ENCODE measurements around the gene KRT83. TPM values are rescaled to one million over a fixed set of nuclear protein-coding genes. Genes with fewer than 3 reads are reported as not detected.
A peak's percentile ranks its signal among the peaks of the same experiment; 100 is the strongest.
"Not testable (repeated sequence)": the region's sequence is repeated elsewhere in the genome, so short reads cannot be mapped to it uniquely, and the experiment has no call there.

KRT83 gene
- total and polyA plus RNA-seq, 4 experiments from 2014 or later = not detected

DNA sequence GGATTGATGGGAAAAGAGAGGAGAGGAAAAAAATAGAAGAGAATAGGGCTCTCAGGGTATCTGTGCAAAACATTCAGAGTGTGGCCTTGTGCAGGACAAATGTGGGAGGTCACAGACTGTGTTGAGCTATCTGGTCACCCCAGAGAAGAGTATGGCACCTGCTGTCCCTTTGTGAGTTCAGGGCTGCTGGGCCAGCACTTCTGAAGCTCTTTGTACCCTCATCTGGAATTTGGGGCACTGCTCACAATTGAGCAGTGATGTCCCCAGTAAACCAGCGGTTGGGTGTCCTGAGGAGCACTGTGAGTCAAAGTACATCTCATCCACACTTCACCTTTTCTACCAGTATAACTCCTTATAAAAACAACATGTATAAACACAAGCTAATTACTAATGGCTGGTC is 27.3 kb downstream of the KRT83 start:
- Mint-ChIP-seq H3K4me3 (no peak overlapping the region), H3K4me1 (peaks cover 0 to 2% (median 0%) of the 10 kb centered on the region in 4 donors), H3K27ac (no peak overlapping the region), H3K36me3 (no peaks in the 10 kb centered on the region), H3K9me3 (no peaks in the 10 kb centered on the region), H3K27me3 (peaks cover 13 to 17% of the 10 kb centered on the region in 2 donors)
- Histone ChIP-seq H3K4me3 (ENCODE audit: low read length in 2 of 2) (no peak overlapping the region), H3K27me3 (ENCODE audit: insufficient read depth, low read length) (no peaks in the 10 kb centered on the region), H3K9me3 (ENCODE audit: control insufficient read depth in 1 of 2, low read length in 2 of 2) (no peaks in the 10 kb centered on the region), H3K4me1 (ENCODE audit: insufficient read depth, low read length) (no peaks in the 10 kb centered on the region), H3K27ac (ENCODE audit: low read depth, low read length) (no peak overlapping the region), H3K36me3 (ENCODE audit: insufficient read depth, low read length) (no peaks in the 10 kb centered on the region)
- no peak for DNase-seq
- intact Hi-C loops (cut with micrococcal nuclease) = no loop called here
- ChIA-PET CTCF (ENCODE audit: partially characterized antibody) (interaction anchor here (0.7 to 2.5 kb wide), 3 partner anchors 10 to 1344 kb away, joined by 3 to 22 read pairs (median 4); no protein-coding TSS in a partner anchor), POLR2A (ENCODE audit: partially characterized antibody) (no interaction called here)

DNA sequence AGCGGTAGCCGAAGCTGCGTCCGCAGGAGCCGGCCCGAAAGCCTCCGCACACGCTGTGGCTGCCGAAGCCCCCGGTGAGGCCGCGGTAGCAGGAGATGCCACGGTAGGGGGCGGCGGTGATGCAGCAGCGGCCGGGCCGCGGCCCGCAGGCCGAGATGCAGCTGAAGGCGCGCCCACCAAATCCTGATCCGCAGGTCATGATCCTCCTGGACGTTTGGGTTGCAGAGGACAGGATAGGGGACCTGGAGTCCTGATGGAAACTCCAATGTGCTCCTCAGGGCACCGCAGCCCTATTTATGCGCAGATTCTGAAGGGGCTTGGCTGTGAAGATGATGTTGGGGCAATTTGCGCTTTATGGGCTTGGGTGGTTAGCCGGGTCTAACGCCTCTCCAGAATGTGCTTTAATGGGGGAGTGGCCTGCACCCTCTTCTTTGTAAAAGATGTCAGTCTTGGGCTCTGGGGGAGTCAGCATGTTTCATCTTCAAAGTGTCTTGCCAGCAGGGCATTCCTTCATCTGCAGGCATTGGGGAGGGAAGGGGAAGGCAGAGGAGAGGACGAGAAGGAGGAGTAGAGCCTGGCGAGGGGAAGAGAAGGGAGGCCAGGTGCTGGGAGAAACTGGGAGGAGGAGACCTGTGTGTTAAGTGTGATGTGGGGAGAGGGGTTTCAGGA is 29.8 kb downstream of the KRT83 start, which contains the start of gene KRT81:
Gene KRT81 (minus strand): TSS at position 268 of the 669 bp plus-strand sequence. CDS start 69 bp downstream, at position 199.
- H3K4me1 Mint-ChIP-seq = peaks cover 0 to 2% (median under 1%) of the 10 kb centered on the region in 4 donors
- no peaks in the 10 kb centered on the region for H3K36me3 Mint-ChIP-seq
- intact Hi-C loops (cut with micrococcal nuclease) = no loop called here
- no peak for DNase-seq
- Histone ChIP-seq H3K4me1 (ENCODE audit: insufficient read depth, low read length) (no peaks in the 10 kb centered on the region), H3K4me3 (ENCODE audit: low read length in 2 of 2) (no peak within 1 kb of the TSS), H3K27ac (ENCODE audit: low read depth, low read length) (no peak within 1 kb of the TSS), H3K36me3 (ENCODE audit: insufficient read depth, low read length) (no peaks in the 10 kb centered on the region), H3K27me3 (ENCODE audit: insufficient read depth, low read length) (no peaks in the 10 kb centered on the region), H3K9me3 (ENCODE audit: control insufficient read depth in 1 of 2, low read length in 2 of 2) (no peaks in the 10 kb centered on the region)
- no peak within 1 kb of the TSS for H3K27ac Mint-ChIP-seq
- no peaks in the 10 kb centered on the region for H3K9me3 Mint-ChIP-seq
- no peak within 1 kb of the TSS for H3K4me3 Mint-ChIP-seq
- H3K27me3 Mint-ChIP-seq = peaks cover 12 to 16% of the 10 kb centered on the region in 2 donors
- POLR2A ChIA-PET (ENCODE audit: partially characterized antibody) = no interaction called here
- CTCF ChIA-PET (ENCODE audit: partially characterized antibody) = no interaction called here

DNA sequence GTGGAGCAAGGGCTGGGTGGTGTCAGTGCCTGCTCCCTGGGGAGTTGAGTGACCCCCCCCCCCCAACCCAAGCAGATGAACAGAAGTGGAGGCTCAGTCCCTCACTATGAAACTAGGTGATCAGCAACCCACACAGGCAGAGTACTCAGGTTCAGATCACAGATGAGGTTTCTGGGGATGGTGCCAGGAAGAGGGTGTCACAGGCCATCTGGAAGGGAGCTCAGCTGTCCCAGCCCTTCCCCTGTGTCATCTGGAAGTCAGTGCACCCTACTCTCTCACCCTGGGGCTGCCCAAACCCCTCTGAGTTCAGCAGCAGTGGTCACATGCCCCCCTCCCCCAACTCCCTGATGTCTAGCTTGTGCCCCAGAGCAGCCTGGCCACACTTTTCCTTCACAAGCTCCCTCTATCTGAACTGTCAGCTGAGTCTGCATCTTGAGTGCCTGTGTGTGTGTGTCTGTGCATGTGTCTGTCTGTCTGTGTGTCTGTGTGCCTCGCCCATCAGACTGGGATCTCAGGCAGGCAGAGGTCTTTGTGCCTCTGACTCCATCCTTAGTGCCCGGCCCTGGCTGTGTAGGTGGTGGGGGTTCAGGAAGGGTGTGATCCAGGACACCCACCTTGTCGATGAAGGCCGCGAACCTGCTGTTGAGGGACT is 30.6 kb downstream of the KRT83 start:
- H3K27ac ChIP-seq (ENCODE audit: low read depth, low read length); H3K36me3 Mint-ChIP-seq; H3K9me3 Mint-ChIP-seq; H3K36me3 ChIP-seq (ENCODE audit: insufficient read depth, low read length); H3K4me1 ChIP-seq (ENCODE audit: insufficient read depth, low read length); POLR2A ChIA-PET (ENCODE audit: partially characterized antibody); H3K27me3 ChIP-seq (ENCODE audit: insufficient read depth, low read length); DNase-seq; intact Hi-C loops (cut with micrococcal nuclease); CTCF ChIA-PET (ENCODE audit: partially characterized antibody); H3K4me3 Mint-ChIP-seq; H3K4me1 Mint-ChIP-seq; H3K4me3 ChIP-seq (ENCODE audit: low read length in 2 of 2); H3K9me3 ChIP-seq (ENCODE audit: control insufficient read depth in 1 of 2, low read length in 2 of 2); H3K27ac Mint-ChIP-seq: not testable (repeated sequence)
- peaks cover 11 to 13% of the 10 kb centered on the region in 2 donors for H3K27me3 Mint-ChIP-seq

DNA sequence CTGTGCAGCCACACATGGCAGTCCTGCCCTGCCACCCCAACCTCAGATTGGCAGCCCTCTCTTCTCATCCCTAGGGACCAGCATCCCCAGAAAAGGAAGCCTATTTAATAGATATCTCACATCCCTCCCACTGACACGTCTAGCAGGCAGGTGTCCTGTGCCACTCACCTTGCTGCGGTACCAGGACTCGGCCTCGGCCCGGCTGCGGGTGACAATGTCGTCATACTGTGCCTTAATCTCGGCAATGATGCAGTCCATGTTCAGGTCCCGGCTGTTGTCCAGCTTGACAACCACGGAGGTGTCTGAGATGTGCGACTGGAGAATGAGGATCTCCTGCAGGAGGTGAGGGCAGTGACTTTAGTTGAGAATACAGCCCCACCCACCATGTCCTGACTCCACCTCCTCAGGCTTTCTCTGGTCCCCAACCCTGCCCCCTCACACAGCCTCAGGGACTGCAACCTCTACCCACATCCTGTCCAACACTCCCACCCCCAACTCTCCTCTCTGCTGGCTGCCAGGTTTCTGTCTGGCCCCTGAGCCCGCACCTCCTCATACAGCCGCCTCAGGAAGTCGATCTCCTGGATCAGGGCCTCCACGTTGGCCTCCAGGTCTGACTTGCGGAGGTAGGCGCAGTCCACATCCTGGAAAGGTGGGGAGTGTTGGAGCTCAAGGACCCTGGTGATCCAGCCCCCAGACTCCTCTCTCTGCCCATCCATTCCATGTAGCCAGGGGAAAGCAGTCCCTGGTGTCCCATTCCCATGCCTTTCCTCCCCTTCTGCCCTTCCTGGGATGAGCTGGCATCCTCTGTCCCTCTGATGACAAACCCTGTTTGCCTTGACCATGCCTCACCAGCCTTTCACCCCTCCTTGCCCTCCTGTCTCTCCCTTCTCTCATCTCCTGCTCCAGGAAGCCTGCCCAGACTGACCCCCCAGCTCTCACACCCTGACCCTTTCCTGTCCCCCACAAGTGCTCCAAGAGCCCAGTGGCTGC is 33.1 kb downstream of the KRT83 start:
- H3K36me3 ChIP-seq (ENCODE audit: insufficient read depth, low read length); H3K4me3 Mint-ChIP-seq; H3K4me1 ChIP-seq (ENCODE audit: insufficient read depth, low read length); POLR2A ChIA-PET (ENCODE audit: partially characterized antibody); DNase-seq; intact Hi-C loops (cut with micrococcal nuclease); H3K4me1 Mint-ChIP-seq; H3K4me3 ChIP-seq (ENCODE audit: low read length in 2 of 2); H3K9me3 ChIP-seq (ENCODE audit: control insufficient read depth in 1 of 2, low read length in 2 of 2); H3K9me3 Mint-ChIP-seq; H3K27me3 ChIP-seq (ENCODE audit: insufficient read depth, low read length); H3K36me3 Mint-ChIP-seq; H3K27ac ChIP-seq (ENCODE audit: low read depth, low read length): not testable (repeated sequence)
- CTCF ChIA-PET (ENCODE audit: partially characterized antibody) = interaction anchor here (1.7 kb wide), 1 partner anchor 10 kb away, joined by 6 read pairs; no protein-coding TSS in a partner anchor
- Mint-ChIP-seq H3K27ac (peak overlapping the region in 2 of 7 donors; percentile 41 to 68), H3K27me3 (peaks cover 10 to 12% of the 10 kb centered on the region in 2 donors)

DNA sequence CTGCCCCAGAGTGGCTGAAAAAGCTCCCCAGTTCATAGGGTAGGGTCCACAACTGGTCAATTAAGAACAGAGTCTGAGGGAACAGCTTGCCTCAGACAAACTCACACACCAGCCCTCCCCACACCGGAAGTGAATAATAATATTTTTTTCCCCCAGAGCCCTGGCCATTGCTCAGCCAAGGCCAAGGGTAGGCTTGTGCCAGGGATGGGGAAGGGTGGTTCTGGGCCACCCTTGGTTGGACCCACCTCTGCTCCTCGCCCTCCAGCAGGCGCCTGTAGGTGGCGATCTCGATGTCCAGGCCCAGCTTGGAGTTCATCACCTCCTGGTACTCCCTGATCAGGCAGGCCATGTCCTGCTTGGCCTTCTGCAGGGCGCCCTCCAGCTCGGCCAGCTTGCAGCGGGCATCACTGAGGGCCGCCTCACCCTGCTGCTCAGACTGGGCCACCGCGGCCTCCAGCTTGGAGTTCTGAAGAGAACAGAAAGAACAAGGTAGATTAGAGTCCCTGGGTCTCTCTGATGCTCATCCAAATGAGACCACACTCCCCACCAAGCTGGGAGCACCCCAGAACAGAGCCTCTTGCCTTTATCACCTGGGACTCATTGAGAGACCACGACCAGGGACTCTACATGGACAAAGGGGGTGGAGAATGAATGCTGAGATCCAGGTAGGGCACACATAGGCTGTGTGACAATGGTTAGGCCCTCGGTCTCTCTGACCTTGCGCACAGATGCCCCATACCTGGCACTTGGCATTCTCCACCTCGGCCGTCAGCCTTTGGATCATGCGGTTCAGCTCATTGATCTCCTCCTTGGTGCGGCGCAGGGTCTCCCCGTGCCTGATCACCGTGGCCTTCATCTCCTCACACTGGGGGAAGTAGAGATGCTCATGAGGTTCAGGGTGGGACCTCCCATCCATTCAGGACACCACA is 34.1 kb downstream of the KRT83 start:
- H3K4me3 Mint-ChIP-seq; H3K27ac ChIP-seq (ENCODE audit: low read depth, low read length); POLR2A ChIA-PET (ENCODE audit: partially characterized antibody); H3K27ac Mint-ChIP-seq; H3K4me1 ChIP-seq (ENCODE audit: insufficient read depth, low read length); H3K27me3 ChIP-seq (ENCODE audit: insufficient read depth, low read length); H3K36me3 ChIP-seq (ENCODE audit: insufficient read depth, low read length); H3K4me1 Mint-ChIP-seq; H3K9me3 Mint-ChIP-seq; H3K36me3 Mint-ChIP-seq; intact Hi-C loops (cut with micrococcal nuclease); H3K4me3 ChIP-seq (ENCODE audit: low read length in 2 of 2); DNase-seq; H3K9me3 ChIP-seq (ENCODE audit: control insufficient read depth in 1 of 2, low read length in 2 of 2): not testable (repeated sequence)
- peaks cover 10 to 12% of the 10 kb centered on the region in 2 donors for H3K27me3 Mint-ChIP-seq
- CTCF ChIA-PET (ENCODE audit: partially characterized antibody) = interaction anchor here (1.2 to 1.7 kb wide), 2 partner anchors 8 to 9 kb away, joined by 3 to 6 read pairs; no protein-coding TSS in a partner anchor

DNA sequence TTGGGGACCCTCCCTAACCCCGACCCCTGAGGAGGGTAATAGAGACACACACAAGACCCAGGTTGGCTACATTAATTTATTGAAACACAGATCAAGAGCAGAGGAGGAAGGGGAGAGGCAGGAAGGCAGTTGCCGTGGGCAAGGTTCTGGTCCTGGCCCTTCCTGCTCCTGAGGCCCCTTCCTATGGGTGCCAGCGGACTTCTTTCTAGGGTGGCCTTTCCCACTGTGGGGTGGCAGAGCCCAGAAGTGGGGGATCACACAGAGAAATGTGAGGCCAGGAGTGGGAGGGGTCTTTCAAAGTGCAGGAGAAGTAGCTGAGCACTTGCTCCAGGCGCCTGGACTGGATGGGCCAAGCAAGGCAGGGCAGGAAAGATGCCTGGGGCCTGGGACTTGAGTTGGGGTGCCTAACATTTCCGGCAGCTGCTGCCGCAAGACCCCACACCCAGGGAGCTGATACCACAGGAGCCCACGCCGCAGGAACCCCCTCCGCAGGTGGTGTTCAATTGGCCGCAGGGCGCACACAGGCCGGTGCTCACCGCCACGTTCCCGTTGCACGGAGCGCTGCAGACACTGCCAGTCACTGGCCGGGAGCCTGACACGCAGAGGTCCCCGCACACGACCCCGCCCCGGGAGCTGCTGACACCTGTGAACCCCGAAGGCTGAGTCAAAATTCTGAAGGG is 35.2 kb downstream of the KRT83 start:
- H3K9me3 Mint-ChIP-seq = no peaks in the 10 kb centered on the region
- no peak overlapping the region for H3K4me3 ChIP-seq (ENCODE audit: low read length in 2 of 2)
- peaks cover 0 to 2% (median 0%) of the 10 kb centered on the region in 4 donors for H3K4me1 Mint-ChIP-seq
- DNase-seq = no peak
- POLR2A ChIA-PET (ENCODE audit: partially characterized antibody) = no interaction called here
- H3K27ac Mint-ChIP-seq = peak overlapping the region in 1 of 7 donors; percentile 35
- no peak overlapping the region for H3K4me3 Mint-ChIP-seq
- CTCF ChIA-PET (ENCODE audit: partially characterized antibody) = interaction anchor here (1.2 to 1.7 kb wide), 2 partner anchors 8 to 9 kb away, joined by 3 to 6 read pairs; no protein-coding TSS in a partner anchor
- no peaks in the 10 kb centered on the region for H3K36me3 Mint-ChIP-seq
- H3K27ac ChIP-seq (ENCODE audit: low read depth, low read length) = no peak overlapping the region
- H3K27me3 Mint-ChIP-seq = peaks cover 2 to 10% of the 10 kb centered on the region in 2 donors
- no peaks in the 10 kb centered on the region for H3K9me3 ChIP-seq (ENCODE audit: control insufficient read depth in 1 of 2, low read length in 2 of 2)
- H3K36me3 ChIP-seq (ENCODE audit: insufficient read depth, low read length) = no peaks in the 10 kb centered on the region
- H3K27me3 ChIP-seq (ENCODE audit: insufficient read depth, low read length) = no peaks in the 10 kb centered on the region
- intact Hi-C loops (cut with micrococcal nuclease) = no loop called here
- H3K4me1 ChIP-seq (ENCODE audit: insufficient read depth, low read length) = no peaks in the 10 kb centered on the region

Measured in CD4-positive, alpha-beta memory T cell (primary cell).